BLaER1 (cell line): ENCODE results near the gene SCNN1A.

Experiments
- H3K27ac ChIP-seq: shearing (Covaris generic); formaldehyde crosslinking; 2 replicates; pipeline ENCODE4 v1.8.1; 2022
- H3K27me3 ChIP-seq: shearing (Covaris generic); formaldehyde crosslinking; 2 replicates; pipeline ENCODE4 v1.8.1; 2022
- H3K36me3 ChIP-seq: shearing (Covaris generic); formaldehyde crosslinking; 2 replicates; pipeline ENCODE4 v1.8.1; 2022
- H3K4me1 ChIP-seq: shearing (Covaris generic); formaldehyde crosslinking; 2 replicates; pipeline ENCODE4 v1.8.1; 2022
- H3K4me2 ChIP-seq: shearing (Covaris generic); formaldehyde crosslinking; 2 replicates; pipeline ENCODE4 v1.8.1; 2022
- H3K4me3 ChIP-seq: shearing (Covaris generic); formaldehyde crosslinking; 2 replicates; pipeline ENCODE4 v1.8.1; 2022
- H3K9ac ChIP-seq: shearing (Covaris generic); formaldehyde crosslinking; 2 replicates; pipeline ENCODE4 v1.8.1; 2022
- H3K9me3 ChIP-seq: shearing (Covaris generic); formaldehyde crosslinking; 2 replicates; pipeline ENCODE4 v1.8.1; 2022
- H4K20me1 ChIP-seq: shearing (Covaris generic); formaldehyde crosslinking; 2 replicates; pipeline ENCODE4 v1.8.1; 2022
- Cebpa-rat ChIP-seq: shearing (Covaris generic); IDR thresholded peaks from 2 replicates; pipeline ENCODE4 v1.8.1; 2022

Gene SCNN1A

DNA sequence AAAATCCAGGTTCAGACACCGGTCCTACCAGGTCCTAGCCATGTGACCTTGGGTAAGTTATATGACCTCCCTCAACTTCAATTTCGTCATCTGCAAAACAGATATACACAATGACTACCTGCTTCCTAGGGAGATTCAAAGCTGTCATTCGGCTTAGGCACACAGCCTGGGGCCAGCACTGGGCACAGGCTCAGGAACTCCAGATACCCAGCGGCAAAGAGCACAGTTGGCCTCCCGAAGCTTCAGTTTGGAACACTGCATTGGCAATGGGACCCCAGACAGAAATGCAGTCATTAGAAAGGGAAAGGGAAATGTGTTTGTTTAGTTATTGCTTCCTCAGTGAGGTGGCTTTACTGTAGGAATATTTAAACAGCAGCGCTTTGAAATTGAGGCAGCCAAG, 53.5 kb downstream of the SCNN1A start:
- Histone ChIP-seq H3K4me1 (peaks cover 66% of the 10 kb centered on the region), H4K20me1 (peaks cover 11% of the 10 kb centered on the region), H3K36me3 (no peaks in the 10 kb centered on the region), H3K27ac (peak overlapping the region; percentile 75; the same call in 1 of the 2 replicates), H3K4me2 (peak overlapping the region; percentile 85), H3K9me3 (no peaks in the 10 kb centered on the region), H3K27me3 (no peaks in the 10 kb centered on the region), H3K9ac (no peak overlapping the region), H3K4me3 (no peak overlapping the region)
- TF ChIP-seq Cebpa-rat = no peak

DNA sequence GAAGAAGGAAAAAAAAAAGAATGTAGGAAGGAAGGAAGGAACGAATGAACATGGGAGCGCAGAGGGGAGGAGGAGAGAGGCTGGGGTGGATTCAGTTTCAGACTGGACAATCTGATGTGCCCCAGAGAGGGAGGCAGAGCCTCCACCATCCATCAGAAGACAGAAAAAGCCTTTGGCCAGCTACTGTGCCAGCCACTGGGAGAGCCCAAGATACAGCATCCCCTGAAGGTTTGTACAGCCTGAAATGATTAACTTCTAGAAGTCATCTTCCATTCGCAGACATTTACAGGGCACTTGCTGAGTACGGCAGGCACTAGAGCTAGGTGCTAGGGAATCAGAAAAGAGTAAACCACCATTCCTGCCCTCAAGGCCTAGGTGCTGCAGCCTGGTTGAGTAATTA, 55.9 kb downstream of the SCNN1A start:
- H3K9ac ChIP-seq = no peak overlapping the region
- H4K20me1 ChIP-seq = no peaks in the 10 kb centered on the region
- no peaks in the 10 kb centered on the region for H3K36me3 ChIP-seq
- H3K9me3 ChIP-seq = no peaks in the 10 kb centered on the region
- H3K27me3 ChIP-seq = 0 out of 2 replicates have a peak, but pooled peaks cover 3% of the 10 kb centered on the region
- TF ChIP-seq Cebpa-rat = no peak
- H3K27ac ChIP-seq = no peak overlapping the region
- no peak overlapping the region for H3K4me2 ChIP-seq
- H3K4me3 ChIP-seq = no peak overlapping the region
- peaks cover 42% of the 10 kb centered on the region for H3K4me1 ChIP-seq

DNA sequence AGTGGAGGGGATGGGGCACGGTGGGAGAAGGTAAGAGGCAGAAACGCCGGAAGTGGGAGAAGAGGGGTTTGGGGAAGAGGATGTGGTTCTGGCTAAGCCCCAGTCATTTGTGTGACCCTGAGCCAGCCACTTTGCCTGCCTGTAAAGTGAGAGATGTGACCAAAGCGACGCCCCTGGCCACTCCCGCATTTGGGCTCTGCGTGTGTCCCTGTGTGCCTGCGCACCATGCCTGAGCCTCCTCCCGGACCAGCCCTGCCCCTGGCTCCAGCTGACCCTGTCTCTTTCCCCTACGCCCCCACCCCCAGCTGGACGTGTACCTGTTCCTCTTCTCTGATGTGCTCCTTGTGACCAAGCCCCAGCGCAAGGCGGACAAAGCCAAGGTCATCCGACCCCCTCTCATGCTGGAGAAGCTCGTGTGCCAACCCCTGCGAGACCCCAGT, 56.9 kb downstream of the SCNN1A start:
- H3K9ac ChIP-seq = no peak overlapping the region
- H3K4me2 ChIP-seq = peak overlapping the region; percentile 63
- H3K36me3 ChIP-seq = no peaks in the 10 kb centered on the region
- H3K4me3 ChIP-seq = no peak overlapping the region
- peaks cover 34% of the 10 kb centered on the region for H3K4me1 ChIP-seq
- TF ChIP-seq Cebpa-rat = no peak
- no peaks in the 10 kb centered on the region for H3K9me3 ChIP-seq
- H4K20me1 ChIP-seq = no peaks in the 10 kb centered on the region
- 0 out of 2 replicates have a peak, but pooled peaks cover 3% of the 10 kb centered on the region for H3K27me3 ChIP-seq
- H3K27ac ChIP-seq = no peak overlapping the region

DNA sequence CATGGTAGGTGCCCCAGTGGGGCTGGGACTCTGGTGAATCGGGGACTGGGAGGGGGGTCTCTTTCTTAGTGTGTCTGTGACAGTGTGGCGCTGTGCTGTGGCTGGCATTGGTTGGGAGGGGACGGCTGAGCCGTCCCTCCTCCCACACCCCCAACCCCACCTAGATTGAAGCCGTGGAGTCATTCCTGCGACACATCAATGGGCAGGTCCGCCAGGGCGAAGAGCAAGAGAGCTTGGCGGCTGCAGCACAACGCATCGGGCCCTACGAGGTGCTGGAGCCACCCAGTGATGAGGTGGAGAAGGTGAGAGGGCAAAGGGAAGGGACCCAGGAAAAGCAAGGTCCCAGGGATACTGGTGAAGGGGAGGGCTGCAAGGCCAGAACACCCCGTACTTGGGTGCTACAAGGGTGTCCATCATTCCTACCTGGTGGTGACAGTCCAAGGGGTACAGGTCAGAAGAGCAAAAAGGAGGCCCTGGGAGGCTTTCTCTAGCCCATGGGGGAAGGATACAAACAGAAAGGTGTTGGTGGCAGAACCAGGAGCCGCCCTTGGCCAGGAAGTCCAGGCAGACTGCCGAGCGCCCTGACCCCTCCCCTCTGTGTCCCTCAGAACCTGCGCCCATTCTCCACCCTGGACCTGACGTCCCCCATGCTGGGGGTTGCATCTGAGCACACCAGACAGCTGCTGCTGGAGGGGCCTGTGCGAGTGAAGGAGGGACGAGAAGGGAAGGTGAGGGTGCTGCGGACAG, 57.5 kb downstream of the SCNN1A start:
- peaks cover 34% of the 10 kb centered on the region for H3K4me1 ChIP-seq
- H3K9me3 ChIP-seq = no peaks in the 10 kb centered on the region
- peak overlapping the region; percentile 63 for H3K4me2 ChIP-seq
- no peaks in the 10 kb centered on the region for H3K36me3 ChIP-seq
- no peak overlapping the region for H3K9ac ChIP-seq
- H3K27ac ChIP-seq = no peak overlapping the region
- no peak overlapping the region for H3K4me3 ChIP-seq
- 0 out of 2 replicates have a peak, but pooled peaks cover 3% of the 10 kb centered on the region for H3K27me3 ChIP-seq
- H4K20me1 ChIP-seq = no peaks in the 10 kb centered on the region
- TF ChIP-seq Cebpa-rat = no peak

DNA sequence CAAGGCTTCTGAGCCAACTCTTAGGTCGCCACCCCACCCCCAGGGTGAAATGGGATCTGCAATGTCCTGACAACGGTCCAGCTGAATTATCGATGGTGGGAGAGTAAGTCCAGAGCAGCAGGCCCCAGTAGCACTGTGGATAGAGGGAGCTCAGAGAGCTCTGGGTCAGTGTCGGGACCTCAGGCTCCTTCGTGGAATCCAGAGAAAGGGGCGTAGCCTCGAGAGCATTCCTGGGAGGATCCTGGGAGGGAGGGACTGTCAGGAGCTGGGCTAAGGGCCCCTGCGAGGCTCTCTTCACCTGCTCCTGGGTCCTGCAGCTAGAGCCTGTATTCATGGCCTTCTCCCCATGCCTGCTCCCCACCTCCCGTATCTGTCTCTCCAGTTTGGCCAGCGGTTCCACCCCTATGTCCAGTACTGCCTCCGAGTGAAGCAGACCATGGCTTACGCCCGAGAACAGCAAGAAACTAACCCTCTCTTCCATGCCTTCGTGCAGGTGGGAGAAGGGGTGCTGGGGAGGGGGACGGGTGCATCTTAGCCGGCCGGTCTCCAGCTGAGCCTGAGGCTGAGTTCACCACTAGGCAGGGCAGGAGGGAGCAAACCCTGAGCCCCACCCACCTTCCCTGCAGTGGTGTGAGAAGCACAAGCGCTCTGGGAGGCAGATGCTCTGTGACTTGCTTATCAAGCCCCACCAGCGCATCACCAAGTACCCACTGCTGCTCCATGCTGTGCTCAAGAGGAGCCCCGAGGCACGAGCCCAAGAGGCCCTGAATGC, 58.3 kb downstream of the SCNN1A start:
- H3K27ac ChIP-seq = no peak overlapping the region
- TF ChIP-seq Cebpa-rat = no peak
- no peak overlapping the region for H3K9ac ChIP-seq
- H3K27me3 ChIP-seq = peaks cover 8% of the 10 kb centered on the region; the same call in 1 of the 2 replicates
- H3K4me1 ChIP-seq = peaks cover 34% of the 10 kb centered on the region
- no peaks in the 10 kb centered on the region for H3K9me3 ChIP-seq
- H3K4me3 ChIP-seq = no peak overlapping the region
- H3K36me3 ChIP-seq = no peaks in the 10 kb centered on the region
- no peaks in the 10 kb centered on the region for H4K20me1 ChIP-seq
- no peak overlapping the region; the same call in 1 of the 2 replicates for H3K4me2 ChIP-seq

DNA sequence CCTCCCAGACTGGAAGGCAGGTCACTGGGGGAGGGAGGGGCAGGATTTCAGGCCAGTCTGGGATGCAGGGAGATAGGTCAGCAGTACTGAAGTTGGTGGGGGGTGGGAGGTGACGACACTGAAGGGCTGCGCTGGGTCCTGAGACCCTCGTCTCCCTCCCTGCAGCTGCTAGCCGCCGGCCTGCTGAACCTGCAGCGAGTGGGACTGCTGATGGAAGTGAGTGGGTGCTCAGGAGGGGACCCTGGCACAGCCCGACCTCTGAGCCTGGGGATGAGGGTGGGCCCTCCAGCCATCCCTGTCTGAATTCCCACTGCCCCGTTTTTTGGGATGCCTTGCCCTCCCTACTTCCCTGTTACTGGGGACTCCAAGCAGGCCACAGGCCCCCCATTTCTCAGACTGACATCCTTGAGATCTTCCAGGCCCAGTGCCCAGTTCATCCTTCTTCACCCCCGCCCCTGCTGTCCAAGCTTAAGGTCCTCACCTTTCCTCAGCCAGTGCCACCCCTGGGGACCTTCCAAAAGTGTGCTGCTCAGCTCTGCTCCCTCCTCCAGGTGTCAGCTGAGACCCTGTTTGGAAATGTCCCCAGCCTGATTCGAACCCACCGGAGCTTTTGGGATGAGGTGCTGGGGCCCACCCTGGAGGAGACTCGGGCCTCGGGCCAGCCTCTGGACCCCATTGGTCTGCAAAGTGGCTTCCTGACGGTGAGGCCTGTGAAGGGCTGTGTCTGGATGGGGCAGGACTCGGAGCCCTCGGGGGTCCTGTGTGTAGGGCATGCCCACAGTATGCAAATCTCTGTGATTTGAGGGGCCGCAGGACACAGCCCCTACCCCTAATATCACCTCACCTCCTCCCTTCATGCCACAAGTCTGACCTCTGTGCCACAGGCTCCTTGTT, 59.4 kb downstream of the SCNN1A start:
- Histone ChIP-seq H3K4me3 (no peak overlapping the region), H3K4me2 (no peak overlapping the region), H3K27me3 (peaks cover 19% of the 10 kb centered on the region), H3K4me1 (peaks cover 31% of the 10 kb centered on the region), H3K9me3 (no peaks in the 10 kb centered on the region), H3K36me3 (no peaks in the 10 kb centered on the region), H4K20me1 (no peaks in the 10 kb centered on the region), H3K27ac (no peak overlapping the region), H3K9ac (no peak overlapping the region)
- TF ChIP-seq Cebpa-rat = no peak

DNA sequence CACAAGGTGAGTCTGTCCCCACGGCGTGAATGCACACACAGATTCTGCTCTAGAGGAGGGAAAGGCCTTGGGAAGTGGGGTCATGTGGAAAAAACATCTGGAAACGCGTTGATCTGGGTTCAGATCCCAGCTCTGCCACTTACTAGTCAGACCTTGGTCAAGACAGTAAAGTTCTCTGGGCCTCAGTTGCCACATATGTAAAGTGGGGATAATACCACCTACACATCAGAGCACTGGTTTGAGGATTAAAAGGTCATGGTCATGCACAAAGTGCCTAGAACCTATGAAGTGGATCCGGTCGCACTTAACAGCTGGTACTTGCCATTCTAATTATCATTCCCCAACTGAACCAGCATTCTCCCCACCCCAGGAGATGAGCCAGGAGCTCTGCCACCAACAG, 60.2 kb downstream of the SCNN1A start:
- H3K9me3 ChIP-seq = no peaks in the 10 kb centered on the region
- peaks cover 38% of the 10 kb centered on the region for H3K4me1 ChIP-seq
- H3K36me3 ChIP-seq = no peaks in the 10 kb centered on the region
- H3K27me3 ChIP-seq = peaks cover 27% of the 10 kb centered on the region
- no peak overlapping the region for H3K27ac ChIP-seq
- H3K4me2 ChIP-seq = no peak overlapping the region
- H3K9ac ChIP-seq = no peak overlapping the region
- no peak for TF ChIP-seq Cebpa-rat
- no peaks in the 10 kb centered on the region for H4K20me1 ChIP-seq
- H3K4me3 ChIP-seq = no peak overlapping the region

DNA sequence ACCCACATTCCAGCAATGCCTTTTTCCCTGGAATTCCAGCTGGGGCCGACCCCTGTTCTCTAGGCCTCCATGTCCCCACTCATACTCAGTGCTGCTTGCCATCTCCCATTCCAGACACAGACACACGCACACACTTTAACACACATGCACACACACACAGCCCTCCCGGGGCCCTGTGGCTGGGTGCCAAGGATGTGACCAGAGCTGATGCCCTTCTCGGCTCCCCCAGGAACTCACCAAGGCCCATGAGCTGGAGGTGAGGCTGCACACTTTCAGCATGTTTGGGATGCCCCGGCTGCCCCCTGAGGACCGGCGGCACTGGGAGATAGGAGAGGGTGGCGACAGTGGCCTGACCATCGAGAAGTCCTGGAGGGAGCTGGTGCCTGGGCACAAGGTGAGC, 60.6 kb downstream of the SCNN1A start:
- H3K4me1 ChIP-seq = peaks cover 40% of the 10 kb centered on the region

DNA sequence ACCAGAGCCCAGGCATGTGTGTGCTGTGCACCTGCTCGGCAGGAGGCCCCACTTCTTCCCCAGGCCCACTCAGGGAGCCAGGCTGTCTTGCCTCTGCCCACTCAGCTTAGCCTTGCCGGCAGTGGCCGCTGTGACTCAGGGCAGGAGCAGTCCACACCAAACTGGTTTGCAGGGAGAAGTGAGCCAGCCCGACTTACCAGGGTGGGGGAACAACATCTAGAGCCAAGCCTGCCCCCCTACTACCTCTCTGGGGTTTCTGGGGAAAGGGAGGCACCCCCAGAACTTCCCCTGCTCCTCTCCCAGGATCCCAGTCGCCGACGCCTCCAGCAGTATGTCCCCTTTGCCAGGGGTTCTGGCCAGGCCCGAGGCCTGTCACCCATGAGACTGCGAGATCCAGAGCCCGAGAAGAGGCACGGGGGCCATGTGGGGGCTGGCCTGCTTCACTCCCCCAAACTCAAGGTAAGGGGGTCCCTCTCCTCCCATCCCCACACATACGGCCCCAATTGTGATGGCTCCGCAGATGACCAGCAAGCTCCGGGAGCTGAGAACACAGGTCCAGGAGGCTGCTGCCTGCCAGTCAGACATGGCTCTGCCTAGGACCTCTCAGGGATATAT, 61.9 kb downstream of the SCNN1A start:
- no peak for TF ChIP-seq Cebpa-rat
- Histone ChIP-seq H3K36me3 (no peaks in the 10 kb centered on the region), H3K9me3 (no peaks in the 10 kb centered on the region), H3K4me1 (peaks cover 35% of the 10 kb centered on the region), H4K20me1 (no peaks in the 10 kb centered on the region), H3K27me3 (peaks cover 42% of the 10 kb centered on the region), H3K9ac (no peak overlapping the region), H3K4me2 (peak overlapping the region; percentile 57), H3K27ac (no peak overlapping the region), H3K4me3 (no peak overlapping the region)

More for the DNA sequence above, 60.6 kb downstream of the SCNN1A start:
- Histone ChIP-seq H3K36me3 (no peaks in the 10 kb centered on the region), H3K27me3 (peaks cover 31% of the 10 kb centered on the region), H4K20me1 (no peaks in the 10 kb centered on the region), H3K9ac (no peak overlapping the region), H3K4me3 (no peak overlapping the region), H3K27ac (no peak overlapping the region), H3K9me3 (no peaks in the 10 kb centered on the region), H3K4me2 (no peak overlapping the region)
- no peak for TF ChIP-seq Cebpa-rat
